DMS153 (cell line): Measurements from ENCODE around the gene PTPRO.

Experiments
- DNase-seq: peaks from one replicate; lab custom pipeline; 2025; lab: John Stamatoyannopoulos, UW

The PTPRO gene

GRCh38 chr12:15646581-15646980 lies 324.3 kb downstream of the PTPRO start:
- DNase-seq: no peak
